KOPT-K1 (cell line): ENCODE data around the gene C11orf65.
"Not testable (repeated sequence)": the region's sequence is repeated elsewhere in the genome, so short reads cannot be mapped to it uniquely, and the experiment has no call there.

ENCODE experiments used
- H3K27ac ChIP-seq: fragments of 200-600 bp; sonication (generic); 2 replicates; pipeline ENCODE4 v1.5.1; 2016; ENCODE audit warnings: antibody characterized with exemption, mild to moderate bottlenecking, low read depth, low read length; ENCODE audit not compliant: poor library complexity, severe bottlenecking
- H3K36me3 ChIP-seq: fragments of 200-600 bp; sonication (generic); 2 replicates; pipeline ENCODE4 v1.5.1; 2017; ENCODE audit warnings: antibody characterized with exemption, mild to moderate bottlenecking, low read length, moderate library complexity; ENCODE audit not compliant: insufficient read depth
- H3K9me3 ChIP-seq: fragments of 200-600 bp; sonication (generic); 2 replicates; pipeline ENCODE4 v1.5.1; 2017; ENCODE audit warnings: antibody characterized with exemption, low read length, mild to moderate bottlenecking; ENCODE audit not compliant: insufficient read depth, poor library complexity, severe bottlenecking

Gene C11orf65

DNA sequence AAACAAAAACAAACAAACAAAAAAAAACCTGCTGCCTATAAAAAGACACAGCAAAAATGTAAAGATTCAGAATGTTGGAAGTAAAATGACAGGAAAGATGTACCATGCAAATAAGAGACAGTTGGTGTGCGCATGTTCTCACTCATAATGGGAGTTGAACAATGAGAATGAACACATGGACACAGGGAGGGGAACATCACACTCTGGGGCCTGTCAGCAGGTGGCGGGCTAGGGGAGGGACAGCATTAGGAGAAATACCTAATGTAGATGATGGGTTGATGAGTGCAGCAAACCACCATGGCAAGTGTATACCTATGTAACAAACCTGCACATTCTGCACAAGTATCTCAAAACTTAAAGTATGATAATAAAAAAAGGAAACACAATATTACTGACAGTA, 49.8 kb downstream of the C11orf65 start:
- H3K27ac ChIP-seq, H3K36me3 ChIP-seq: not testable (repeated sequence)
- peaks cover 13% of the 10 kb centered on the region for H3K9me3 ChIP-seq

DNA sequence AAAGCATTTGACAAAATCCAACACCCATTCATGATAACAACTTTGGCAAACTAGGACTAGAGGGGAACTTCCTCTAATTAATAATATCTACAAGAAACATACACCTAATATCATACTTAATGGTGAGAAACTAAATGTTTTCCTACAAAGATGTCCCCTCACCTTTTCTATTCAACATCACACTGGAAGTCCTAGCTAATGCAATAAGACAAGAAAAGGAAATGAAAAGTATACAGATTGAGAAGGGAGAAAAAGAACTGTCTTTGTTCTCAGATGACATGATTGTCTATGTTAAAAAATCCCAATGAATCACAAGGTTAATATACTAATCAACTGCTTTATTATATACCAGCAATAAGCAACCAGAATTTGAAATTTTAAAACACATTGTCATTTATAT, 52.4 kb downstream of the C11orf65 start:
- peaks cover 13% of the 10 kb centered on the region for H3K9me3 ChIP-seq
- H3K36me3 ChIP-seq, result no peaks in the 10 kb centered on the region
- no peak overlapping the region for H3K27ac ChIP-seq

DNA sequence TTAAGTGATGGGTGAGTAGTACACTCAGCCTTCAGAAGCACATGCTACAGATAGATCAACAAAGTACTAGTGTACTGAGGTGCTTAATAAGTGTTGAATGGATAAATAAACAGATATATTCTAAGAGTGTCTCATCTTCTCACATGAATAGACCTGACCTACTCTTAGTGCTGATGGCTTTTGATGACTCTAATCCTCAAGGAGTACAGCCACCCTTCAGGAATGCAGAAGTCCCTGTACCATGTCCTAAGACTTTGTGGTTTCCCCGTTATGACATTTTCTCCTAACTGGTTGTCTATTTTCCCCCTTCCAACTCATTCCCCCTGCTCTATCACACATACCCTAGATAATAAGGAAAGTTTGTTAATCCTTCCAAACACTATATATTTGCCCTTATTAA, 61.6 kb downstream of the C11orf65 start:
- Histone ChIP-seq H3K27ac (no peak overlapping the region), H3K9me3 (no peaks in the 10 kb centered on the region), H3K36me3 (no peaks in the 10 kb centered on the region)

DNA sequence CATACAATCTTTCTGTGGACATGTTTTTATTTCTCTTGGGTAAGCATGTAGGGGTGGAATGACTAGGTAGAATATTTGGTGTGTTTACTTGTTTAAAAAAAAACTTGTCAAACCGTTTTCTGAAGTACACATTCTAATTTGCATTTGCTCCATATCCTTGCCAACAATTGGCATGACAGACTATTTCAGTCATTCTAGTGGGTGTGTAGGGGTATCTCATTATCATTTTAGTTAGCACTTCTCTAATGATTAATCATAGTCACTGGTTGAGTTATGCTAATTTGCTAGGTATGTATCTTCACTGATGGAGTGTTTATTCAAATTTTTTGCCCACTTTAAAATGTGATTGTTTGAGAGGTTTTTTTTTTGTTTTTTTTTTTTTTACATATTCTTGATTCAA, 64.3 kb downstream of the C11orf65 start:
- Histone ChIP-seq H3K27ac (no peak overlapping the region), H3K9me3 (no peaks in the 10 kb centered on the region), H3K36me3 (no peaks in the 10 kb centered on the region)

DNA sequence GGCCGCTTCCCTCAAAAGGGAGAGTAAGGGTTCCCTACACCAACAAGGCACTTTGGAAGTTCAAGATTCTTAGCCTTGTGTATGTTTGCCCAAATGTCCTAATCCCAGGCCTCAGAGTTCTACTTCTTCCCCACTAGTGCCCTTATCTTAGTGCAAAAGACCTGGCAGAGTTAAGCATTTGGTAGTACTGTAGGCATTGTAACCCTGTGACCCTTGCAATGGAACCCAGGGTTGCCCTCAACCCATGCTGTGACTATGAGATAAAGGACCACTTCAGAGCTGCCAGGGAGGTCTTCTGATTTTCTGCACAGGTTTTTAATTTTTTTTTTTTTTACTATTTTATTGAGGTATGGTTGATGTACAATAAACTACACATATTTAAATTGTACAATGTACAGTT, 65.1 kb downstream of the C11orf65 start:
- Histone ChIP-seq H3K36me3 (no peaks in the 10 kb centered on the region), H3K9me3 (no peaks in the 10 kb centered on the region)

GRCh38 chr11:108398439-108398838, 68.9 kb downstream of the C11orf65 start:
- no peaks in the 10 kb centered on the region for H3K36me3 ChIP-seq
- no peaks in the 10 kb centered on the region for H3K9me3 ChIP-seq
- H3K27ac ChIP-seq, result no peak overlapping the region

More for the DNA sequence above, 65.1 kb downstream of the C11orf65 start:
- no peak overlapping the region for H3K27ac ChIP-seq

GRCh38 chr11:108396672-108397071, 70.7 kb downstream of the C11orf65 start:
- H3K36me3 ChIP-seq, H3K9me3 ChIP-seq, H3K27ac ChIP-seq: not testable (repeated sequence)

- H3K27ac ChIP-seq, result no peak overlapping the region
- no peaks in the 10 kb centered on the region for H3K9me3 ChIP-seq
- no peaks in the 10 kb centered on the region for H3K36me3 ChIP-seq
Observed at GRCh38 chr11:108394744-108395284, 72.5 kb downstream of the C11orf65 start.

GRCh38 chr11:108393046-108393445, 74.3 kb downstream of the C11orf65 start:
- no peak overlapping the region for H3K27ac ChIP-seq
- H3K36me3 ChIP-seq, result no peaks in the 10 kb centered on the region
- H3K9me3 ChIP-seq, result no peaks in the 10 kb centered on the region

GRCh38 chr11:108392353-108392752, 75.0 kb downstream of the C11orf65 start:
- H3K27ac ChIP-seq, result no peak overlapping the region
- H3K9me3 ChIP-seq, result no peaks in the 10 kb centered on the region

GRCh38 chr11:108388576-108388975, 78.8 kb downstream of the C11orf65 start:
- no peak overlapping the region for H3K27ac ChIP-seq
- H3K9me3 ChIP-seq, result no peaks in the 10 kb centered on the region
- no peaks in the 10 kb centered on the region for H3K36me3 ChIP-seq

More at GRCh38 chr11:108392353-108392752, 75.0 kb downstream of the C11orf65 start:
- H3K36me3 ChIP-seq, result no peaks in the 10 kb centered on the region

GRCh38 chr11:108373505-108373904, 93.8 kb downstream of the C11orf65 start:
- H3K36me3 ChIP-seq, result peaks cover 13% of the 10 kb centered on the region; the same call in 1 of the 2 replicates
- not testable (repeated sequence) for H3K27ac ChIP-seq, H3K9me3 ChIP-seq

GRCh38 chr11:108370990-108371389, 96.3 kb downstream of the C11orf65 start:
- peaks cover 29% of the 10 kb centered on the region for H3K36me3 ChIP-seq
- no peaks in the 10 kb centered on the region for H3K9me3 ChIP-seq
- no peak overlapping the region for H3K27ac ChIP-seq

DNA sequence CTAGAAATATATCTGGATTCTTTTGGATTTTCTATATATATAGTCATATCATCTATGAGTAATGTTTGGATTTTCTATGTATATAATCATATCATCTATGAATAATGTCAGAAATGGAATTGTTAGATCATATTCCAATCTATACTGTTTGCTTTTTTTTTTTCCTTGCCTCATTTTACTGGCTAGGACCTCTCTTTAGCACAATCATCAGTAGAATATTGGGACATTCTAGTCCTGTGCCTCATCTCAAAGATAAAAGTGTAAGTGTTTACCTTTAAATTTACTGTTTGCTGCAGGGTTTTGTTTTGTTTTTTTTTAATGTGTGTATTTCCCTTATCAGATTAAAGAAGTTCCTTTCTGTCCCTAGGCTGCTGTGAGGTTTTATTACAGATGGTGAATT, 97.0 kb downstream of the C11orf65 start:
- Histone ChIP-seq H3K36me3 (peaks cover 34% of the 10 kb centered on the region), H3K9me3 (no peaks in the 10 kb centered on the region)

GRCh38 chr11:108369064-108369463, 98.3 kb downstream of the C11orf65 start:
- no peaks in the 10 kb centered on the region for H3K9me3 ChIP-seq
- H3K36me3 ChIP-seq, result peaks cover 43% of the 10 kb centered on the region
- H3K27ac ChIP-seq, result no peak overlapping the region

More for the DNA sequence above, 97.0 kb downstream of the C11orf65 start:
- H3K27ac ChIP-seq, result no peak overlapping the region

- peaks cover 43% of the 10 kb centered on the region for H3K36me3 ChIP-seq
- H3K27ac ChIP-seq, result no peak overlapping the region
- H3K9me3 ChIP-seq, result no peaks in the 10 kb centered on the region
Observed at GRCh38 chr11:108368134-108368533, 99.2 kb downstream of the C11orf65 start.
